Cardiac muscle cell (in vitro differentiated cells and primary cell): ENCODE measurements around the gene GALNT10. TPM values are rescaled to one million over a fixed set of nuclear protein-coding genes. Genes with fewer than 3 reads are reported as not detected.

ENCODE experiments used
- DNase-seq, 2 donors: peaks; one replicate each; pipeline versions ENCODE4 v3.0.0 to v3.0.0-alpha.2; 2010 to 2017; ENCODE audit warnings: low read depth in 1 of 2, low spot score in 1 of 2
- H3K27ac ChIP-seq: fragments of 200-600 bp; sonication (generic); 2 replicates; pipeline ENCODE4 v1.5.1; 2016
- H3K27me3 ChIP-seq: fragments of 200-600 bp; sonication (generic); 2 replicates; pipeline ENCODE4 v1.6.0; 2016; ENCODE audit warnings: control low read depth
- H3K36me3 ChIP-seq: fragments of 200-600 bp; sonication (generic); 2 replicates; pipeline ENCODE4 v1.5.1; 2016; ENCODE audit warnings: control low read depth
- H3K4me1 ChIP-seq: fragments of 200-600 bp; sonication (generic); 2 replicates; pipeline ENCODE4 v1.8.1; 2017; ENCODE audit warnings: low read depth, mild to moderate bottlenecking, mixed run types
- H3K4me3 ChIP-seq: fragments of 200-600 bp; sonication (generic); 2 replicates; pipeline ENCODE4 v1.5.1; 2016; ENCODE audit warnings: mild to moderate bottlenecking
- H3K9me3 ChIP-seq: fragments of 200-600 bp; sonication (generic); 2 replicates; pipeline ENCODE4 v1.5.1; 2017; ENCODE audit warnings: low read depth, mild to moderate bottlenecking, control low read depth
- polyA plus RNA-seq: library from polyadenylated mRNA; unstranded; fragments of >200 nt; fragmentation: Nextera tagmentation; extraction: Ambion mirVana; gene quantifications from 2 replicates; pipeline ENCODE4 v1.2.1, GENCODE V29; 2016
- total RNA-seq: library from RNA; depleted of rRNA; stranded (reverse); fragments of >200 nt; gene quantifications from 2 replicates; pipeline ENCODE4 v1.2.3, GENCODE V29; 2016
- TF ChIP-seq, protein P1 (sequence below): IDR thresholded peaks from 2 replicates; pipeline ENCODE4 v1.5.1; 2012; ENCODE audit warnings: low read depth, mild to moderate bottlenecking, low read length

GALNT10 gene
- total and polyA plus RNA-seq, 2 experiments from 2014 or later = 8.2 TPM

DNA sequence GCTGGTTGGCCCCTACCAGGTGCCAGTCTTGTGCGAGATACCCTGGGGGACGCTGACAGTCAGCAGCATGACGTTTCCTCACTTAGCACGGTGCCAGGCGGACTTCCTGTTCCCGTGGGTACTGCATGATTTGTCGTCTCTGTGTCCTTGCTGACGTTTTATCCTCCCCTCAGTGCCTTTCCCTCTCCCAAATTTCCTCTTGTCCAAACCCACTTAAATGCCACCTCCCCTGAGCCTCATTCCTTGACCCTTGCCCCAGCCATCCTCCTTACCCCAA is 194.6 kb downstream of the GALNT10 start:
- H3K4me1 ChIP-seq = no peaks in the 10 kb centered on the region
- TF ChIP-seq, protein P1, sequence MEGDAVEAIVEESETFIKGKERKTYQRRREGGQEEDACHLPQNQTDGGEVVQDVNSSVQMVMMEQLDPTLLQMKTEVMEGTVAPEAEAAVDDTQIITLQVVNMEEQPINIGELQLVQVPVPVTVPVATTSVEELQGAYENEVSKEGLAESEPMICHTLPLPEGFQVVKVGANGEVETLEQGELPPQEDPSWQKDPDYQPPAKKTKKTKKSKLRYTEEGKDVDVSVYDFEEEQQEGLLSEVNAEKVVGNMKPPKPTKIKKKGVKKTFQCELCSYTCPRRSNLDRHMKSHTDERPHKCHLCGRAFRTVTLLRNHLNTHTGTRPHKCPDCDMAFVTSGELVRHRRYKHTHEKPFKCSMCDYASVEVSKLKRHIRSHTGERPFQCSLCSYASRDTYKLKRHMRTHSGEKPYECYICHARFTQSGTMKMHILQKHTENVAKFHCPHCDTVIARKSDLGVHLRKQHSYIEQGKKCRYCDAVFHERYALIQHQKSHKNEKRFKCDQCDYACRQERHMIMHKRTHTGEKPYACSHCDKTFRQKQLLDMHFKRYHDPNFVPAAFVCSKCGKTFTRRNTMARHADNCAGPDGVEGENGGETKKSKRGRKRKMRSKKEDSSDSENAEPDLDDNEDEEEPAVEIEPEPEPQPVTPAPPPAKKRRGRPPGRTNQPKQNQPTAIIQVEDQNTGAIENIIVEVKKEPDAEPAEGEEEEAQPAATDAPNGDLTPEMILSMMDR = no peak
- no peaks in the 10 kb centered on the region for H3K27me3 ChIP-seq
- no peaks in the 10 kb centered on the region for H3K36me3 ChIP-seq
- no peaks in the 10 kb centered on the region for H3K9me3 ChIP-seq
- no peak overlapping the region for H3K27ac ChIP-seq
- peak in 1 of 2 donors; percentile 30 for DNase-seq
- no peak overlapping the region for H3K4me3 ChIP-seq

DNA sequence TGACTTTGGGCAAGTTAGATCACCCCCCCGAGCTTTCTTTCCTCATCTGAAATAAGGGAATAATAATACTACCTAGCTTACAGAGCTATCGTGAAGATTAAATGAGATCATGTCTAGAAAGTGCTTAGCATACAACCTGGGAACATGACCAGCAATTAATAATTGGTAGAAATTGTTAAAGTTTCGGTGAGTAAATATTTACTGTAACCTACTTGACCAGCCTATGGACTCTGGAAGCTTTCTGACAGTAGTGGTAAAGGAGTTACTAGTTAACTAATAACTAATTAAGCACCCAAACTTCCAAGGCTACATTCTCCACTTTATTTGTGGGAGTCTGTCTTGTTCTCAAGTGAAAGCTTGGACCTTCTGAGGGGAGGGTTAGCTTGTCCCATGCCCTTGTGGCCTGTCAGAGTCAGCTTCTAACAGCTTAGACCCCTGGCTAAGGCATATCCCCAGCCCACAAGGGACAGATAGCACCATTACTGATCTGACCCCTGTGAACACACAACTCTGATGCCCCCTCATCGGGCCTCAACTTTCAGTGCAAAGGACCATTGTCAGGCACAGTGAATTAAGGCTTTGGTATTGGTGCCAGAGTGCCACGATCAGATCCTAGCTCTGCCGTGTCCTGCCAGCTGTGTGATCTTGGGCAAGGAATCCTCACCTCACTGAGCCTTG is 196.6 kb downstream of the GALNT10 start:
- Histone ChIP-seq H3K36me3 (no peaks in the 10 kb centered on the region), H3K9me3 (no peaks in the 10 kb centered on the region), H3K27me3 (no peaks in the 10 kb centered on the region), H3K4me3 (no peak overlapping the region), H3K27ac (no peak overlapping the region), H3K4me1 (no peaks in the 10 kb centered on the region)
- DNase-seq = no peak
- TF ChIP-seq, protein P1 = no peak

DNA sequence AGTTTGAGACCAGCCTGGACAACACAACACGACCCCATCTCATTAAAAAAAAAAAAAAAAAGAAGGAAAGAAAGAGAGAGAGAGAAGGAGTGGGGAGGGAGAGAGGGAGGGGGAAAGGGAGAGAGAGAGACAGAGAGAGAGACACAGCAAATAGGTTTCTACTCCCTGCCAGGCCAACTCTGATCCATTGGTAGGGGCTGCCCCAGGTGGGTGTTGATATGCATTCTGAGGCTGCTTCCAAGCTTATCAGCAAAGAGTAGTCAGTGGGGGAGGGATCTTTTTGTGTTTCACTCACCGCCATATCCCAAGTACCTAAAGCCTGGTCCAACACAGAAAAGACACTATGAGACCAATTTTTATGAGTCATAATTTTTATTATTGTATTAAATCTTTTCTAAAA is 198.3 kb downstream of the GALNT10 start:
- Histone ChIP-seq H3K4me3 (no peak overlapping the region), H3K4me1 (no peaks in the 10 kb centered on the region), H3K36me3 (no peaks in the 10 kb centered on the region), H3K9me3 (no peaks in the 10 kb centered on the region), H3K27me3 (no peaks in the 10 kb centered on the region), H3K27ac (no peak overlapping the region)
- TF ChIP-seq, protein P1 = no peak
- DNase-seq = no peak

DNA sequence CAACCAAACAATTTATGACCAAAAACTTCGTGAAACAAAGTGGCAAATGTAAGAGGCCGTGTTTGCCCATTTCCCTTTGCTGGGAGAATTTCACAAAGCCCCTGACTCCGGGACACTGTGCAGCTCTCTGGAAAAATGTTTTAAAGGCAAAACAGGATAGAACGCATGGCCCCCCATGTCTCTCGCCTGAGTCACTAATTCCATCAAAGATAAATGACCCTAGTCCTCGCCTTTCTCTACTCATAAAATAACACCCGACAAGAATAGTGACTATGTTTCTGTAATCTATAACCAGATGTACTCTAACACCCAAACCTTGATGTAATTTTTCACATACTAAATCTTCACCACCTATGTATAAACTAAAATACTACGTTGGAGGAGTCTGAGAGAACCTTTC is 199.6 kb downstream of the GALNT10 start:
- no peak overlapping the region for H3K27ac ChIP-seq
- H3K4me1 ChIP-seq = no peaks in the 10 kb centered on the region
- DNase-seq = peak in 1 of 2 donors; percentile 73
- H3K4me3 ChIP-seq = no peak overlapping the region
- no peaks in the 10 kb centered on the region for H3K36me3 ChIP-seq
- TF ChIP-seq, protein P1 = no peak
- H3K27me3 ChIP-seq = no peaks in the 10 kb centered on the region
- no peaks in the 10 kb centered on the region for H3K9me3 ChIP-seq

DNA sequence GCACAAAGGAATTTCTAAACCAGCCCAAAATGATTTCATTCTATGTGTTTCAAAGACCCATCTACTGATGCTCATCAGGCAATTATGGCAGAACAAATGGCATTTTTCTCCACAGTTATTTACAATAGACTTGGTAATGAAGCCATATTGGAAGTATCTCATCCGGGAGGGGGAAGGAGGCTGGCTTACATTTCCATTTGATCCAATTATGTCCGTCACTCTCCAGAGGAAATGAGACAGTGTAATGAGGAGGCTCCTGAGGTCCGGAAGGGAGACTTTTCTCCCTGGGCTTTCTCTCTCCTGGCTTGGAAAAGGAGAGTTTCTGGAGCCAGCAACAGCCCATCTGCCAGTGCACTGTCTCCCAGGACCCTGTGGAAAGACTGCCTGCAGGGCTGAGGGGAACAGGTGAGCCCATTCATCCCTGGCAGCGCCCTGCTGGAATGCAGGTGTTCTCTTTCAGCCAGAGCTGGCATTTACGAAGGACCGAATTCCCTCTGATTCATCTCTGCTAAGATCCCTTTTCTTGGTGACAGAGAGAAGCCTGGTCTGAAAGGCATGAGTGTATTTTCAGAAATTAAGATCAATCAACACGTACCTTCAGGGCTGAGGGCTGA is 200.3 kb downstream of the GALNT10 start:
- Histone ChIP-seq H3K36me3 (no peaks in the 10 kb centered on the region), H3K27ac (no peak overlapping the region), H3K4me1 (no peaks in the 10 kb centered on the region), H3K9me3 (no peaks in the 10 kb centered on the region), H3K27me3 (no peaks in the 10 kb centered on the region), H3K4me3 (no peak overlapping the region)
- TF ChIP-seq, protein P1 = no peak
- no peak for DNase-seq
